A673 (cell line): ENCODE data around the gene PLPP2.

Experiments used
- EZH2 ChIP-seq: fragments of 200-600 bp; sonication (generic); IDR thresholded peaks from 2 replicates; pipeline ENCODE4 v1.6.1; 2017; ENCODE audit warnings: borderline replicate concordance, low read depth, mild to moderate bottlenecking, mixed read lengths, antibody characterized with exemption, low read length; ENCODE audit not compliant: poor library complexity, severe bottlenecking
- TF ChIP-seq, protein P1 (sequence below): fragments of 300-800, 200-600 bp; sonication (generic); conservative IDR thresholded peaks from 2 replicates; pipeline ENCODE4 v1.5.1; 2017; ENCODE audit warnings: low read depth, mild to moderate bottlenecking, antibody characterized with exemption, low read length, moderate library complexity, mixed read lengths

DNA sequence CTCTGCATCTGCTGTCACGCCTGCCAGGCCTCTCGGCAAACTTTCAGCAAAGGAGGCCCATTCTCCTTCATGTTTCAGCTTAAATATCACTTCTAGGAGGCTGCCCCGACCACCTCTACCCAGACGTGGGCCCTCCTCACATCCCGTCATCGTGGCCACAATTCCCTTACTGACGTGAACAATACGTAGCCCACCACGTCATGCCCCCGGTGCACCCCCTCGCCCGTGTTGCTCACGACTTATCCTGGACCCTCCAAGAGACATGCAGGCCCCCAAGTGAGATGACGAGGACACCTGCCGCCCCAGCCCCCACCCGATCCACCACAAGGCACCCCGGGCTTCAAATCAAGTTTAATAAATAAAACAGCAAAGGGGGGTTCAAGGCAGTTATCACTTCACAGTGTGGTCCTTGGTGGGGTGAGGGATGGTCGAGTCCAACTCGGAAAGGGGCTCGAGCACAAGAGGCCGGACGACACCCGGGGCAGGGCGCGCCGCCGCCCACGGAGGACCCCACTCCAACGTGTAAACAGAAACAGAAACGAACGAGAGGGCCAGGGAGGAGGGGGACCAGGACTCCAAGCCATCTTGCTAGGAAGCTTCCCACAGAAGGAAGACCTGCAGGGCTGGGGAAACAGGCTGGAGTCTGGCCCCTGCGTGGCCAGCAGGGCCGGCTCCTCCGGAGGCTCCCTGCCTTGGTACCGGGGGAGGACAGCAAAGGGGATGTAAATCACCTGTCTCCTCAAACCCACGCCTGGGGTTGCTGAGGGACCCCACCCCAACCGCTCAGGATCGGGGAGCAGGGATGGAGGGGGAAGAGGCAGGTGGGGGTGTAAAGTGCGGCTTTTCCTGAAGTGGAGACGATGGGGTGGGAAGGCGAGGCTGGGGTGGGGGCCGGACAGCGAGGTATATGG lies 14.3 kb upstream of the PLPP2 start:
- TF ChIP-seq, protein P1, sequence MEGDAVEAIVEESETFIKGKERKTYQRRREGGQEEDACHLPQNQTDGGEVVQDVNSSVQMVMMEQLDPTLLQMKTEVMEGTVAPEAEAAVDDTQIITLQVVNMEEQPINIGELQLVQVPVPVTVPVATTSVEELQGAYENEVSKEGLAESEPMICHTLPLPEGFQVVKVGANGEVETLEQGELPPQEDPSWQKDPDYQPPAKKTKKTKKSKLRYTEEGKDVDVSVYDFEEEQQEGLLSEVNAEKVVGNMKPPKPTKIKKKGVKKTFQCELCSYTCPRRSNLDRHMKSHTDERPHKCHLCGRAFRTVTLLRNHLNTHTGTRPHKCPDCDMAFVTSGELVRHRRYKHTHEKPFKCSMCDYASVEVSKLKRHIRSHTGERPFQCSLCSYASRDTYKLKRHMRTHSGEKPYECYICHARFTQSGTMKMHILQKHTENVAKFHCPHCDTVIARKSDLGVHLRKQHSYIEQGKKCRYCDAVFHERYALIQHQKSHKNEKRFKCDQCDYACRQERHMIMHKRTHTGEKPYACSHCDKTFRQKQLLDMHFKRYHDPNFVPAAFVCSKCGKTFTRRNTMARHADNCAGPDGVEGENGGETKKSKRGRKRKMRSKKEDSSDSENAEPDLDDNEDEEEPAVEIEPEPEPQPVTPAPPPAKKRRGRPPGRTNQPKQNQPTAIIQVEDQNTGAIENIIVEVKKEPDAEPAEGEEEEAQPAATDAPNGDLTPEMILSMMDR = no peak
- no peak for TF ChIP-seq EZH2
